HFFc6 (cell line): ENCODE data around the gene OR1K1. TPM values are rescaled to one million over a fixed set of nuclear protein-coding genes. Genes with fewer than 3 reads are reported as not detected.

Source experiments
- DNase-seq: peaks from one replicate; pipeline ENCODE4 v3.0.0-alpha.2; 2018
- H3K27ac Mint-ChIP-seq: 2 replicates; pipeline ENCODE4 v1.8.0; 2020; ENCODE audit warnings: mild to moderate bottlenecking, mixed read lengths
- H3K27me3 Mint-ChIP-seq: 2 replicates; pipeline ENCODE4 v1.8.0; 2021; ENCODE audit warnings: mild to moderate bottlenecking, moderate library complexity, mixed read lengths; ENCODE audit not compliant: insufficient read depth
- H3K36me3 Mint-ChIP-seq: 2 replicates; pipeline ENCODE4 v1.8.0; 2021; ENCODE audit warnings: low read depth, mixed read lengths
- H3K4me1 Mint-ChIP-seq: 2 replicates; pipeline ENCODE4 v1.8.0; 2020; ENCODE audit warnings: low read depth, mixed read lengths
- H3K4me3 Mint-ChIP-seq: 2 replicates; pipeline ENCODE4 v1.8.0; 2020; ENCODE audit warnings: mild to moderate bottlenecking, moderate library complexity, mixed read lengths
- H3K9me3 Mint-ChIP-seq: 2 replicates; pipeline ENCODE4 v1.8.0; 2020; ENCODE audit warnings: mild to moderate bottlenecking, mixed read lengths
- CTCF ChIP-seq: fragments of 200-600 bp; sonication (generic); IDR thresholded peaks from 2 replicates; pipeline ENCODE4 v1.5.0; 2021; ENCODE audit warnings: antibody characterized with exemption, mild to moderate bottlenecking
- total RNA-seq, 6 experiments: library from RNA; stranded (reverse); fragmentation: NEBNext Ultra II Directional; extraction: Animal tissue kit (Norgen Biotek cat#: 25700); gene quantifications; 2 replicates in 1 of 6; 3 replicates in 5 of 6; pipeline ENCODE4 v1.2.3, GENCODE V29; 2021

OR1K1 gene
- total RNA-seq, 6 experiments from 2014 or later = not detected

DNA sequence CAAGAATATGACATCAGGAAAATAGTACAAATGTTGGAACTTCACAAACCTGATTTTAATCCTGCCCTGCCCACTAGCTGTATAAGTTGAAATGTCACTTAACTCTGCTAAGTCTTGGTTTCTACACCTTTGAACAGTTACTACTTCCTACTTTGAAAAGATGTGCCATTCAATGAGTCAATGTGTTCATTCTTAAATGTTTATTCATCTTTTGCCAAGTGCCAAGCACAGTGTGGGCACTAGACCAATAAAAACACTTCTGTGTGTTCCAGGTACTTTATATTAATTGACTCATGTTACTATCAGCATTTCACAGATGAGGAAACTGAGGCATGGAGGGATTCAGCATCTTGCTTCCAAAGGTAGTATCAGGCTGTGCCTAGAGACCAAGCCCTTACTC, 15.6 kb downstream of the OR1K1 start:
- Mint-ChIP-seq H3K9me3 (no peaks in the 10 kb centered on the region), H3K27me3 (no peaks in the 10 kb centered on the region; the same call in 1 of the 2 replicates), H3K4me1 (peaks cover 19% of the 10 kb centered on the region), H3K27ac (no peak overlapping the region), H3K36me3 (peaks cover 12% of the 10 kb centered on the region), H3K4me3 (no peak overlapping the region)
- TF ChIP-seq CTCF = no peak
- no peak for DNase-seq

GRCh38 chr9:122816163-122816867, 16.4 kb downstream of the OR1K1 start:
- H3K4me3 Mint-ChIP-seq = no peak overlapping the region
- no peaks in the 10 kb centered on the region for H3K9me3 Mint-ChIP-seq
- DNase-seq = no peak
- no peaks in the 10 kb centered on the region; the same call in 1 of the 2 replicates for H3K27me3 Mint-ChIP-seq
- H3K27ac Mint-ChIP-seq = no peak overlapping the region
- peaks cover 20% of the 10 kb centered on the region for H3K4me1 Mint-ChIP-seq
- no peak for TF ChIP-seq CTCF
- H3K36me3 Mint-ChIP-seq = peaks cover 17% of the 10 kb centered on the region

DNA sequence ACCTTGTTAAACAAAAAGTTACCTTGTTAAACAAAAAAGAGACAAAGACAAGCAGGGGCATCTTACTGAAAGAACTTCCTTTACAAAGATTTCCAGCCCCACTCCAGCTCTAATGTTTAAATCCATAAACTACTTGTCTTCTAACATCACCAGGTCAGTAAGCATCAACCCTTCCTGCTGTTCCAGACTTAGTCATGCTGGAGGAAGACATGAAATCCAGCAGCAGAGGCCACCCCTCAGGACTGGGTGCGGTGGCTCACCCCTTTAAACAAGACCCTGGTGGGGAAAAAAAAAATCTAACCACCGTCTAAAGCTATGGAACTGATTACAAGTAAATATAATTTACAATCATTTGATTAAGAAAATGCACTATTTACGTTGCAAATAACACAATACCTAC, 19.4 kb downstream of the OR1K1 start:
- Mint-ChIP-seq H3K36me3 (peaks cover 17% of the 10 kb centered on the region), H3K9me3 (no peaks in the 10 kb centered on the region), H3K4me3 (no peak overlapping the region), H3K4me1 (peaks cover 26% of the 10 kb centered on the region), H3K27ac (no peak overlapping the region; the same call in 1 of the 2 replicates), H3K27me3 (no peaks in the 10 kb centered on the region; the same call in 1 of the 2 replicates)
- no peak for DNase-seq
- TF ChIP-seq CTCF = no peak

DNA sequence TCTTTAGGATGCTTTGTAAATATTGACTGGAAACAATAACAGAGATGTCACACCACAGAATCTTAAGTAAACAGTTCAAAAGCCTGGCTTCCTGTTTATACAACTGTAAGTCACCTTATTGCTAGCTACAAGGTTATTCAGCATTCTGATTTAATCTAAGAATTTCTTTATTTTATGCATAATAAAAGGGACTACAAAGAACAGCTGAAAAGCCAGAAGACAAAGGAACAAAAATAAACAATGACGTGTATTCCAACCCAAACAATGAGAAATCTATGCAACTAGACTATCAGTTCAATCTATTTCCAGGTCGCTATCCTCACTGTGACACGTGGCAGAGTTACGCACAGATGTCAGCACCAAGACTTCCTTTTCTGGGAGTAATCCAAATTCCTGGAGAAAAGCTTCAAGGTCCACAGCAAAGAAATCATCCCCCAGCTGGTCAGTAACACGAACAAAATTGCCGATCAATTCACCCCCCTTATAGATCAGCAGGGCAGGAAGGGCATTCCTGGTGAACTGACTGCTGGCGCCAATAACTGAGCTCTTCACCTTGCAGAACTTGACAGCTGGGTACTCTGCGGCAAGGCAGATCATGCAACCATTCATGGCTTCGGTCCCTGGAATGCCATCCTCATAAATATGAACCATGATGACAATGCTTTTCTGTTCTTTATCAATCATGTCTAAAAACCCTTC, 20.0 kb downstream of the OR1K1 start:
- Mint-ChIP-seq H3K9me3 (no peaks in the 10 kb centered on the region), H3K4me1 (peaks cover 32% of the 10 kb centered on the region), H3K27ac (peak overlapping the region; percentile 51), H3K4me3 (no peak overlapping the region), H3K27me3 (no peaks in the 10 kb centered on the region; the same call in 1 of the 2 replicates), H3K36me3 (peaks cover 17% of the 10 kb centered on the region)
- TF ChIP-seq CTCF = no peak
- no peak for DNase-seq

DNA sequence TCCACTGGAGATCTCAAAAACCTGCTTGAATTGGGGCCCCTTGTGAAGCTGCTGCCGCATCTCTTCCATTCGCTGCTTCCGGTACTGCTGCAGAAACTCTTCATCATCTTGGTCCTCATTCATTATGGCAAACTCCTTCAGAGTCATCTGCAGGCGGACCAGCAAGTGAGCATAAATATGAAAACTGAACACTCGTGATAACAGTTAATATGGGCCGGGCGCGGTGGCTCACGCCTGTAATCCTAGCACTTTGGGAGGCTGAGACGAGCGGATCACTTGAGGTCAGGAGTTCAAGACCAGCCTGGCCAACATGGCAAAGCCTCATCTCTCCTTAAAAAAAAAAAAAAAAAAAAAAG, 20.5 kb downstream of the OR1K1 start:
- Mint-ChIP-seq H3K36me3 (peaks cover 17% of the 10 kb centered on the region), H3K27me3 (no peaks in the 10 kb centered on the region; the same call in 1 of the 2 replicates), H3K4me3 (no peak overlapping the region), H3K27ac (no peak overlapping the region; the same call in 1 of the 2 replicates), H3K4me1 (peaks cover 29% of the 10 kb centered on the region), H3K9me3 (no peaks in the 10 kb centered on the region)
- no peak for TF ChIP-seq CTCF
- no peak for DNase-seq
